Mesodermal cell (in vitro differentiated cells): ENCODE results near the gene MRGPRX3.
"Not testable (repeated sequence)": the region's sequence is repeated elsewhere in the genome, so short reads cannot be mapped to it uniquely, and the experiment has no call there.

Source experiments
- H3K27ac ChIP-seq: 2 replicates; pipeline ENCODE4 v1.7.0; 2013; ENCODE audit warnings: mild to moderate bottlenecking, low read depth, low read length, moderate library complexity; ENCODE audit not compliant: severe bottlenecking
- H3K36me3 ChIP-seq: 2 replicates; pipeline ENCODE4 v1.7.1; 2013; ENCODE audit warnings: mild to moderate bottlenecking, low read length, moderate library complexity; ENCODE audit not compliant: control insufficient read depth, insufficient read depth
- H3K4me1 ChIP-seq: one replicate; pipeline ENCODE4 v1.7.1; 2013; ENCODE audit warnings: mild to moderate bottlenecking, low read length; ENCODE audit not compliant: insufficient read depth, control insufficient read depth, poor library complexity, severe bottlenecking
- H3K4me3 ChIP-seq: 2 replicates; pipeline ENCODE4 v1.7.0; 2013; ENCODE audit warnings: low read length, control low read depth, mild to moderate bottlenecking; ENCODE audit not compliant: insufficient read depth, poor library complexity, severe bottlenecking; ENCODE audit errors: extremely low read depth
- H3K9me3 ChIP-seq: 2 replicates; pipeline ENCODE4 v1.7.1; 2013; ENCODE audit warnings: mild to moderate bottlenecking, low read length, moderate library complexity; ENCODE audit not compliant: control insufficient read depth
- WGBS, 2 experiments: methylation state at CpG; one replicate each; pipeline ENCODE4 v1.1.5; 2013; ENCODE audit warnings: missing lambda C conversion rate in 2 of 2; ENCODE audit not compliant: insufficient coverage in 2 of 2; 5-methylcytosine and 5-hydroxymethylcytosine counted together

Gene MRGPRX3

GRCh38 chr11:18111005-18111404 is 21.4 kb upstream of the MRGPRX3 start:
- Histone ChIP-seq H3K27ac (no peak overlapping the region), H3K36me3 (no peaks in the 10 kb centered on the region), H3K4me3 (no peak overlapping the region), H3K4me1 (peaks cover 2% of the 10 kb centered on the region), H3K9me3 (no peaks in the 10 kb centered on the region)
- WGBS, 2 experiments = 15 to 20% methylated on average over 2 of the region's 2 CpGs

- Histone ChIP-seq H3K4me3 (no peak overlapping the region), H3K9me3 (no peaks in the 10 kb centered on the region), H3K27ac (no peak overlapping the region), H3K36me3 (no peaks in the 10 kb centered on the region), H3K4me1 (no peaks in the 10 kb centered on the region)
- 3 to 5% methylated on average over 5 to 6 of the region's 9 CpGs for WGBS, 2 experiments
These were observed 16.8 kb upstream of the MRGPRX3 start for GRCh38 chr11:18115360-18116127.

GRCh38 chr11:18121331-18121828 is 11.0 kb upstream of the MRGPRX3 start:
- H3K9me3 ChIP-seq, H3K36me3 ChIP-seq, H3K27ac ChIP-seq, H3K4me3 ChIP-seq, H3K4me1 ChIP-seq: not testable (repeated sequence)
- WGBS, 2 experiments = 85 to 87% methylated on average over 9 to 12 of the region's 20 CpGs

GRCh38 chr11:18131115-18131514 is 1.3 kb upstream of the MRGPRX3 start:
- H3K27ac ChIP-seq, H3K4me3 ChIP-seq, H3K36me3 ChIP-seq, H3K9me3 ChIP-seq, H3K4me1 ChIP-seq: not testable (repeated sequence)
- WGBS, 2 experiments = 92% methylated on average over 2 of the region's 4 CpGs; no CpG with 5 or more reads in 1 of the 2 experiments

GRCh38 chr11:18135308-18135707 is 2.9 kb downstream of the MRGPRX3 start:
- Histone ChIP-seq H3K36me3 (no peaks in the 10 kb centered on the region), H3K27ac (no peak overlapping the region), H3K4me3 (no peak overlapping the region), H3K9me3 (no peaks in the 10 kb centered on the region), H3K4me1 (no peaks in the 10 kb centered on the region)
- WGBS, 2 experiments = 0% methylated on average over 1 of the region's 2 CpGs

GRCh38 chr11:18137186-18137800 is 4.9 kb downstream of the MRGPRX3 start:
- Histone ChIP-seq H3K9me3 (no peaks in the 10 kb centered on the region), H3K27ac (no peak overlapping the region), H3K4me3 (no peak overlapping the region), H3K36me3 (no peaks in the 10 kb centered on the region), H3K4me1 (no peaks in the 10 kb centered on the region)
- 93% methylated on average over 23 to 29 of the region's 29 CpGs for WGBS, 2 experiments

GRCh38 chr11:18140145-18140544 is 7.8 kb downstream of the MRGPRX3 start:
- Histone ChIP-seq H3K4me3 (no peak overlapping the region), H3K36me3 (no peaks in the 10 kb centered on the region), H3K4me1 (no peaks in the 10 kb centered on the region), H3K27ac (no peak overlapping the region), H3K9me3 (no peaks in the 10 kb centered on the region)
- 80 to 88% methylated on average over 1 of the region's 2 CpGs for WGBS, 2 experiments

- Histone ChIP-seq H3K4me3 (no peak overlapping the region), H3K27ac (no peak overlapping the region), H3K9me3 (no peaks in the 10 kb centered on the region), H3K4me1 (no peaks in the 10 kb centered on the region), H3K36me3 (no peaks in the 10 kb centered on the region)
- 80% methylated on average over 1 of the region's 5 CpGs; no CpG with 5 or more reads in 1 of the 2 experiments for WGBS, 2 experiments
These were observed 11.9 kb downstream of the MRGPRX3 start for GRCh38 chr11:18144243-18144642.

- H3K4me3 ChIP-seq = no peak overlapping the region
- 44 to 55% methylated on average over 2 of the region's 2 CpGs for WGBS, 2 experiments
- no peaks in the 10 kb centered on the region for H3K9me3 ChIP-seq
- H3K36me3 ChIP-seq = no peaks in the 10 kb centered on the region
- no peaks in the 10 kb centered on the region for H3K4me1 ChIP-seq
- no peak overlapping the region for H3K27ac ChIP-seq
These were observed 12.7 kb downstream of the MRGPRX3 start for GRCh38 chr11:18145025-18145424.

- Histone ChIP-seq H3K4me1 (no peaks in the 10 kb centered on the region), H3K36me3 (no peaks in the 10 kb centered on the region), H3K4me3 (no peak overlapping the region), H3K27ac (no peak overlapping the region), H3K9me3 (no peaks in the 10 kb centered on the region)
- 57 to 64% methylated on average over 3 of the region's 3 CpGs for WGBS, 2 experiments
These were observed 13.5 kb downstream of the MRGPRX3 start for GRCh38 chr11:18145837-18146236.

GRCh38 chr11:18151581-18151980 is 19.2 kb downstream of the MRGPRX3 start:
- H3K36me3 ChIP-seq = no peaks in the 10 kb centered on the region
- no peaks in the 10 kb centered on the region for H3K9me3 ChIP-seq
- H3K27ac ChIP-seq = no peak overlapping the region
- WGBS, 2 experiments = 67 to 68% methylated on average over 2 of the region's 3 CpGs
- H3K4me3 ChIP-seq = no peak overlapping the region
- H3K4me1 ChIP-seq = no peaks in the 10 kb centered on the region
